Fibroblast of skin of left quadriceps (primary cell): ENCODE results near the gene PARD3.
"Not testable (repeated sequence)": the region's sequence is repeated elsewhere in the genome, so short reads cannot be mapped to it uniquely, and the experiment has no call there.

ENCODE experiments used
- DNase-seq, 2 experiments: peaks; one replicate each; pipeline ENCODE4 v3.0.0-alpha.2; 2013; ENCODE audit warnings: low read depth in 2 of 2

The PARD3 gene

DNA sequence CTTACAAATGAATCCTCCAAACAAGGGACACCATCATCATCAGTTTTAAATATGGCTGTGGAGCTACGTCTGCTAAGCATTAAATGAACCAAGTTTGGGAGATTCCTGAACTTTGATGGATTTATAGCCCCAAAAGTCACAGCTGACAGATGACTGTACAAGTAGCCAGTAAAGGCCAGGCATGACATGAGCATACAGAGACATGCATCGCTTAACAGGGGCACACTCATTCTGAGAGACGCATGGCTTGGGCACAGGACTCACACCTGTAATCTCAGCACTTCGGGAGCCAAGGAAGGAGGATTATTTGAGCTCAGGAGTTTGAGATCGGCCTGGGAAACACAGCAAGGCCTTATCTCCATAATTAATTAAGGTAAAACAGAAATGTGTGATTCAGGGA lies 166.2 kb downstream of the PARD3 start:
- no peak for DNase-seq

DNA sequence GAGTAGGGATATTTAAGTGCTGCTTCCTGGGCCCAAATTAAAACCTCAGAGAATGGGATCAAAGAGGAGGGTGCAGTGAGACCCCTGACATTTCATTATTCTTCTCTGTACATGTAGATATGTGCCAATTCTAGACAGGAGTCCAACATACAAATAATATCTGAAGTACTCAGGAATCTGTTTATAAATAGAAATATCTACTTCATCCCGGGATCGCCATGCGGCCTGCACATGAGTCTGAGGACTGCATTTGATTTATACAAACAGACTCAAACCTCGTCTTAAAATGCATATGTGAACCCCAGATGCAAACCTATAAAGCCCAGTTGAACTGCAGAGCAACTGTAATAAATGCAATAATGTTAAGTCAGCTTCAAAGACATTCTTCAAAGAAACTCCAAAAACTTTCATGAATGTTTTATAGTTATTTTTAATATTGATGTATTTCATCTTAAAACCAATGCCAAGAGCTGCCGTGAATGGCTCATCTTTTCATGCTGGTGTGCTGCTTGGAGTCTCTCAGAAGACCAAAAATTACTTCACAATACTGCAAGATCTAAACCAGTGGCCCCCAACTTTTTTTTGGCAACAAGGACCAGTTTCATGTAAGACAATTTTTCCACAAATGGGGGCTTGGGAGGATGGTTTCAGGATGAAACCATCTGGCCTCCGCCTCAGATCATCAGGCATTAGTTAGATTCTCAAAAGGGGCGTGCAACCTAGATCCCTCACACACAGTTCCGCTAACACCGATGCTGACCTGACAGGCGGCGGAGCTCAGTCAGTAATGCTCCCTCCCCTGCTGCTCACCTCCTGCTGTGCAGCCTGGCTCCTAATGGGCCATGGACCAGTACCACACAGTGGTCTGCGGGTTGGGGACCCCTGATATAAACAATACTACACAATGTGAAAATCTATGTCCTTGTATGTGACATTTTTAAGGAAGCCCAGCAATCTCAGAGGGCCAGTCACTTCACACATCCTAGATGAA lies 166.9 kb downstream of the PARD3 start:
- no peak for DNase-seq

DNA sequence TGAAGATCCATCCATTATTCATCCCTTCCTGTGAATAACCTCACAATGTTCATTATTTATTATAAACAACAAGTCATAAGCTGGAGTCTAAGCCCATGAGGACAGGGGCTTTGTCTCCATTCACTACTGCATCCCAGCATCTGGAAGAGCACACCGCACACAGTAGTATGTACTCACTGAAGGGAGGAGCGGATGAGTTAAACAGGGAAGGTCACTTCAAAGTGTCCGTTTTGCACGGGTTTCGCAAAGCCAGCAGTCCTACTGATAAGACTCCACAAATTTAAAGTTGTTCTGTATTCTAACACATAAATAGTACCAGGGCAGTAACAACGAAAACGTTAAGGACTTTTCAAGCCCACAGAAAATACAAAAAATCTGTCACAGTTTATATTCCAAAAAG lies 167.9 kb downstream of the PARD3 start:
- no peak for DNase-seq

DNA sequence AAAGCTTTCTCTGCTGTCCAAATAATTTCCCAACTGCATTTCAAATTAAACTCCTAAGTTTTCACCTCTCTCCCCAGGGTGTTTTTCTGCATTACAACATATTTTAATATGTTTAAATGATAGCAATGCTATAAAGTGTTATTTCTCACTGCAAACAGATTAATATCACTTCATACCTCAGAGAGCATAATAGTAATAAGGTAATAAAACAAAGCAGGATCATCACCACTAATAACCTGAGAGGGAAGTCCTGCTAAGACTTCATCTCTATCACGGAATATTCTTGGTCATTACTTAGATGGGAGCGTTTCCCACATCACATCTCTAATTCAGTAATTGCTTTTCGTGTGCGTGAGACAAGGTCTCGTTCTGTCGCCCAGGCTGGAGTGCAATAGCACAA lies 168.8 kb downstream of the PARD3 start:
- DNase-seq = no peak

DNA sequence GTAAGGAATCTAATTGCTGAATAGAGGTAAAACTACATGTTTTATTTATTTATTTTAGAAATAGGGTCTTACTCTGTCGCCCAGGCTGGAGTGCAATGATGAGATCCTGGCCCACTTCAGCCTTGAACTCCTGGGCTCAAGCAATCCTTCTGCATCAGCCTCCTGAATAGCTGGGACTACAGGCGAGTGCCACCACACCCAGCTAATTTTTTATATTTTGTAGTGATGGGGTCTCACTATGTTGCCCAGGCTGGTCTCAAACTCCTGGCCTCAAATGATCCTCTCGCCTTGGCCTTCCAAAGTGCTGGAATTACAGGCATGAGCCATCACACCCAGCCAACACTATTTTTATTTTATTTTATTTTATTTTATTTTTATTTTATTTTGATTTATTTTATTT lies 170.3 kb downstream of the PARD3 start:
- not testable (repeated sequence) for DNase-seq

DNA sequence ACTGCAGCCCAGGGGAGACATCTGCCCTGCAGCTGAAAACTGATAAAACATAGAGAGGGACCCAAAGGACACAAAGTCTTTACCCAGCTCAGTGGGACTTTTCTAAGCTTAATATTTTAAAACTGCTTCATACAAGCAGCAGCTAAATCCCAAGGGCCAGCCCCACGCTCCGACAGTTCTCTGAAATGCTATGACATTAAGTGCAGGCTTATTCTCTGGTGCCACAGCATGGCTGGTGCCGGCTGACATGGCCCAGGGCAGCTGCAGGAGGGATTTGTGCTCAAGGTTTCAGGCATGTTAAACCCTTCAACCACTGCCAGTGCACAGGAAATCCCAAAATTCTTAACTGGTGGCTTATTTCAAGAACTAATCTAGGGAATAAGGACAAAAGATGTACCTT lies 170.9 kb downstream of the PARD3 start:
- no peak for DNase-seq

DNA sequence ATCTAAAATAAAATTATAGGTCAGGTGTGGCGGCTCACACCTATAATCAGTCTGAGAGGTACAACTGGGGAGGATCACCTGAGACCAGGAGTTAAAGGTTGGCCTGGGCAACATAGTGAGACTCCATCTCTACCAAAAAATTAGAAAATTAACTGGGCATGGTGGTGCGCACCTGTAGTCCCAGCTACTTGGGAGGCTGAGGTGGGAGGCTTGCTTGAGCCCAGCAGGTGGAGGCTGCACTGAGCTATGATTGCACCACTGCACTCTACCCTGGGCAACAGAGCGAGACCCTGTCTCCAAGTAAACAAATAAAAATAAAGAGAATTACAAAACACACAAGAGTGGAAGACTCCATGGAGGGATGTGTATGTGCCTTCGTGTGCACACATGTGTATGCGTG lies 171.5 kb downstream of the PARD3 start:
- DNase-seq = no peak

DNA sequence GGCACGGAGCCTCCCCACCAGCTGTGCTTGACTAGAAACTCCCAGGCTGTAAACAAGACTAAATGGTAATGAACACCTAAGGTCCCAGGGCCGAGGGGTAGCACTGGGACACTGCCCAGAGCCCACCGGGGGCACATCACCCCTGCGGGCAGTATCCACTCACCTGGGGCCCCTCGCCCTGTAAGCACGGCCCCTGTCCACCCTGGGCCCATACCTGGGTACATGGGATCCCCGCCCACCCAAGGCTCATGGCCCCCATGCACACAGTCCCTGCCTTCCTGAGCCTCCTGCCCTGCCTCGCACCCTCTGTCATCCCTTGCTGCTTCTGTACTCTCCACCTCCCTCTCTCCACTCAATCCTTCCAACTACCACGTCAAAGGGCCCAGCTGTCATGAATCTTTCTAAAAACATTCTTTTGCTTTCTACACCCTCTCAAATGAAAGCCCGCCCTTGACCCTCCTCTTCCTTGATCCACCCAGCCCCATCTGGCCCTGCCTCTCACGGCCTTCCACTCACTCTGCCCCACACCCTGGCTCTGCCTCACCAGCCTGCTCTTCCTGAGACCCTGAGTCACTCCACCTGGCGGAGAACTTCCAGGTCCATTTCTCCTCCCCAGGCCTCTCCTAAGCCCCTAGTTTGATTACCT lies 173.1 kb downstream of the PARD3 start:
- no peak for DNase-seq

DNA sequence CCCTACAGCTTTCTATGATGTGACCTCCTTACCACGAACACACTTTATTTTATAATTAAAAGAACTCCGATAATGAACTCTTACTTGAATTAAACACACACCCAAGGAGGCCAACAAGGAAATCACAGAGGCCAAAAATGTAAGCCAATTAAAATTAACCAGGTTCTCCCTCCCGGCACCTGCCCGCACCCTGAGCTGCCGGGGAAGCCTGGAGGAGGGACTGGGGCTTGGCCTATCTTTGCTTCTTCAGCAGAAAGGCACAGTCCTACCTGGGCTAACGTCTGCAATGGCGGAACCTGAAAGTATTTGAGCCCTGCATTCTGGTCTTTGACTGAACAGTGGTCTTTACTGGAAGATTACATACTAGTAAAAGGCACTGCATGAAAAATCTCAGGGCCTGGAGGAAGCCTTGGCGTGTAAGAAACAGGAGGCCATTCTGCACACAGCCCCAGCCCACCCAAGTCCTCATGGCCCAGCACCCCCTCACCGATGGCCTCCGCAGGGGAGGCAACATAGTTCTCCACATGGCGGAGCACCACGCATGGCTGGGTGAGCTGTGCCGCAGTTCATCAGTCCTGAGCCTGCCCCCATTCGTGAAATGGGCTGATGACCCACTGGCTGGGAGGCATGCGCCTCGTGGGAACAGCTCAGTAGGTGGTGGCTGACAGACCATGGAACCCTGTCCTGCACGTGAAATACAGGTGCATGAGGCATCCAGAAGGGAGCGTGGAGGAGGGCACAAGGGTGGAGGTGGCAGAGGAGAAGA lies 173.8 kb downstream of the PARD3 start:
- DNase-seq = no peak

DNA sequence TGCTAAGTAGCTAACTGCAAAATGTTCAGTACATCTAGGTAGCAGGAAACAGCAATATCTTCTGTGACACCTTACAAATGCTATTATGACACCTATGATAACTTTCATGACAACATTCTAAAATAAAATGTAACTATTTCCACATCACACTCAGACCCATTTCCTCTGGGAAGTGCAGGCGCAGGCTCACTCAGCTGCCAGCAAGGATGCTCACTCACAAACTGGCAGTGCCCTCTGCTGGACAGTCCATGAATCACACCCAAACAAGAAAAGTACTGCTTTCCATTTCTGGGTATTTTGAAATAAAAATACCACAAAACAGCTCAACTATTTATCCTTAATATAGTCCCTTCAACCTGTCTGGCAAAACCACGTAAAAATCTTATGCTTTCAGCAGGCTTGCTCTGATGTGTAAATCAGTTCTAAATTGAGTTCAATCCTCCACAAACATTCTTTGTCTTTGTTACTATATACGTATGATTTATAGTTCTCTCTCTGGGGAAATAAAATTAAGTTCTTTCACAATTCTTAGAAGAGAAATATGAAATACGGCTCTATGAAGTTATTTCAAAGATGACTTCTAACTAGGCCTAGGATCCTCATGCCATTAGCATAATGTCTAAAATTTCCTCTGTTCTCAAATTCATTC lies 176.6 kb downstream of the PARD3 start:
- DNase-seq = peak; percentile 78 to 80

DNA sequence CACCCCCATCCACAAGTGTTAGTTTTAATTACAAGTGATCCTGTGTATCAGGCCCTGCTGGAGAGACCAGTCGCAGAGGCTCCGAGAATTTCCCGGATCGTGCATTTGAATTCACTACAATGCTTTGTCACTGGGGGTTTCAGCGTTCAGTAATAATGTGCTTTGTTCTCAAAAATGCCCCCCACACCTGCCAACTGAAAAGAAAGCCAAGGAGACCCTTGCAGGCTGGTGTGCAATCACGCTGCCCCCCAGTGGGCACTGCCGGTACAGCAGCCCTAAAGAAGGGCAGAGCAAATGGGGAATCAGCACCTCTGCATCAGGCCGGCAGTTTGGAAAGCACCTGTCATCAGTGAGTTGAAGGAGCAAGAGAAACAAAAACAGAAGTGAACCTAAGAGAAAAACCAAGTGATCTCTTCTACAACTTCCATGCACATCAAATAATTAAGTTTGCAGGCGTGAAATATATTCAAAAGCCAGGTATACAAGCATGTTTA lies 177.6 kb downstream of the PARD3 start:
- peak in 1 of 2 experiments; percentile 9 for DNase-seq

DNA sequence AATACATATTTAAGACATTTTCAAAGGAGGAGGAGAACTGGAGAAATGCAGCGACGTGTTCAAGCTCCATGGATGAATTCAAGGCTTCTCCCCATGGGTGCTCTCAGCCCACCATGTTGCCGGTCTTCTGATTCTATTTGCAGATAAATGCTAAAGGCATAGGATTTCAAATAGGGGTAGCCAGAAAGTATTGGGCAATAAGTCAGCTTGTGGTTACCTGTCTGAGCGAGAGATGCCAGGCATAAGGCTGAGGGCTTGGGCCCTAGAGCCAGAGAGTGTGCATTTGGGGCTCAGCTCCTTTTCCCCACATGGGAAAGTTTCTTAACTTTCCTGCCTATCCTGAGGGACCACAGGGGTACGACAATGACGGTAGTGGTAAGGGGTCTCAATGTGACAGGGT lies 180.0 kb downstream of the PARD3 start:
- DNase-seq = no peak

DNA sequence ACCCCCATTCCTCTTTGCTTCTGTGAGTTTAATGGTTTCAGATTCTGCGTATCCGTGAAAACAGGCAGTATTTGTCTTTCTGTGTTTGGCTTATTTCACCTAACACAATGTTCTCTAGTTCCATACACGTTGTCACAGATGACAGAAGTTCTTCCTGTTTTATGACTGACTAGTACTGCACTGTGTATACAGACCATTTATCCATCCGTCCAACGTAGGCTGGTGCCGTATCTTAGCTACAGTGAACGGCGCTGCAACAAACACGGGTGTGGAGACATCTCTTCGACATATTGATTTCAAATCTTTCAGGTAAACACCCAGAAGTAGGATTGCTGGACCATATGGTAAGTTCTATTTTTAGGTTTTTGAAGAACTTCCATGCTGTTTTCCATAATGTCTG lies 181.7 kb downstream of the PARD3 start:
- no peak for DNase-seq

DNA sequence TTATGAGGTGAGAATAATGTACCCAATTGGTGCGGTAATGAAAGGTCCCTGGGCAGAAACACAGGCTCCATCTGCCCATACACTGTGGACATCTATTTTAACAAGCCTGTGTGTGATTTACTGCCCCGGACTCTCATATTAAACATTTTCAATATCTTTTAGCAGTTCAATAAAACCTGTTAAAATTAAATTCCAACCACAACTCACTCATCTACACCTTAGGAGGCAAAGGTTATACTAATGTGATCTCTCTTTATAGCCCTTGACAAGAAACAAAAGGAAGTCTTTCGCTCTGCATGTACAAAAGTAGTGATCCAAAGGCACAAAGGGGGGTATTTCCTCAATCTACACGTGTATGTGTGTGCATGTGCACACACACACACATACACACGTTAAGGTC lies 186.0 kb downstream of the PARD3 start:
- DNase-seq = no peak

DNA sequence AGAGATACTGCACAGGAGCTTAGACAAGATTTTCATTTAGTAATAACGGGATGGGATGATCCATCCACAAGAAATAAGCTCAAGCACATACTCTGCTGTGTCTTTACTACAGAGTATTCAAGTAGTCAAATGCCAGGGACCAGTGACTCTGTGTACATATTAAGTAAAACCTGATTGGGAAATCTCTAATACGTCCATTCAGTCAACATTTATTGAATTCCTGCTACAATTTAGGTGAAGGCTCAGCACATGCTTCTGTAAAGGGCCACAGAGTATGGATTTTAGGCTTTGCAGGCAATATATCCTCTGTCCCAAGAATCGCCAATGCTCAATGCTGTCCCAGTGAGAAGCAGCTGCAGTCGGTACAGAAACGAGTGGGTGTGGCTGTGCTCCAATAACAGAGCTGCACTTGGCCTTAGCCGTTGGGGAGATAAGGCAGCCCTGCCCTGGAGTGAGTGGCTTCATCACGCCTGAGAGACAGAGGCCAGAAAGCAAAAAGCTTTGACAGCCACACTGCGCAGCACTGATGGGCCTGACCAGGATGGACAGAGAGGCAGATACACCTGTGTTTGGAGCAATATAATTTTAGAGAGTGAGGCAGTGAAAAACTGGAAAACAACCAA lies 186.8 kb downstream of the PARD3 start:
- DNase-seq = no peak

DNA sequence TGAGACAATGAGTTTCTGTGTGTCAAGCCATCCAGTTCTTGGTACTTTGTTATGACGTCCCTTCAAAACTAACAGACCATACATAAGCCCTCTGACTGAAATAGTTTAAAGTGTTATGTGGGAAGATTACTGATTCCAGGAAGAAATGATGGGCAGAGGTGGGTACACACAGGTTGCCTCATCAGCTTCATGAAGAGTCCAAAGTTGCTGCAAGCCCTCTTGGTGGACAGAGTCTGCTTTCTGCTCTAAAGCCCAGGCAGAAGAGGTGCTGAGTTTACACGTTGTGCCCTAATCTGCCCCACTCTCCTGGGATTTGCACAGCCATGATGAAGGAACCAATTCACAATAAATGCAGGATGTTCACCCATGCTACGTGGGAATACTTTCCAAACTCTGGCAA lies 187.4 kb downstream of the PARD3 start:
- DNase-seq = no peak

DNA sequence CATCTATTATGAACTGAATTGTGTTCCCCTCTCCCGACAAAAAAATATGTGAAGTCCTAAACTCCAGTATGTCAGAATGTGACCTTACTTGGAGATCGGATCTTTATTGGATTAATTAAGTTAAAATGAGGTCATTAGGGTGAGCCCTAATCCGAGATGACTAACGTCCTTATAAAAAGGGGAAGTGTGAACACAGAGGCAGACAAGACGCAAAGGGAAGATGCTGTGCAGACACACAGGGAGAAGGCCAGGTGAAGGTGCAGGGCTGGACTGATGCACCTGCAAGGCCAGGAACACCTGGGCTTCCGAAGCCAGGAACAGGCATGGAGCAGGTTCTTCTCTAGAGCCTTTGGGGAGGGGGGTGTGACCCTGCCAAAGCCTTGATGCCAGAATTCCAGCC lies 187.8 kb downstream of the PARD3 start:
- no peak for DNase-seq

DNA sequence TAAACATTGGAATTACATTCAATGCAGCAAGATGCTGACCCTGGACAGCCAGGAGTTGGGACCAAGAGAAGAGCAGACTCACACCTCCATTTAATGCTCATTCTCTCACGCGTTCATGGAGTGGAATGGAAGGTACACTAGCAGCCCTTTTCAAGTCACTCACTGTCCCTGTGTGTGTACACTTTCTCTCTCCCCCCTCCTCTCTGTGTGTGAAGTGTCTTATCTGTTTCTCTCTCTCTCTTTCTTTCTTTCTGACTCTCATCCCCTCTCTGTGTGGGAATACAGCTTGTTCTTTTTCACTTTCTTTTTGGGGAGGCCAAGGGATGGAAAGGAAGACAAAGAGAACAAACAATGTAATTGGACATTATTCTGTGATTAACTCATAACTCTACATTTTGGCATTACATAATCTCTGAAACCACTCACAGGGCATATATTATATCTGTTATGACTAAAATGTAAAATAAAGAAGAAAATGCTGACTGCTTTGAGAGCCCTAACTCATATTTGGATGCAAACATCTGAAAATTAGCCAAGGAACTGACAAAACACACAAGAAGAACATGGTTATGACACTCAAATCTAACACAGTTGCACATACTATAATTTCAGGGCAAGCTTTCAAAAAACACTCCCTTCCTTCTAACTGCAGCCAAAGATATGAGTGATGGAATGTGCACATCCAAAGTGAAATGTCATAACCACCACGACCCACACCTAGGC lies 188.8 kb downstream of the PARD3 start:
- no peak for DNase-seq

DNA sequence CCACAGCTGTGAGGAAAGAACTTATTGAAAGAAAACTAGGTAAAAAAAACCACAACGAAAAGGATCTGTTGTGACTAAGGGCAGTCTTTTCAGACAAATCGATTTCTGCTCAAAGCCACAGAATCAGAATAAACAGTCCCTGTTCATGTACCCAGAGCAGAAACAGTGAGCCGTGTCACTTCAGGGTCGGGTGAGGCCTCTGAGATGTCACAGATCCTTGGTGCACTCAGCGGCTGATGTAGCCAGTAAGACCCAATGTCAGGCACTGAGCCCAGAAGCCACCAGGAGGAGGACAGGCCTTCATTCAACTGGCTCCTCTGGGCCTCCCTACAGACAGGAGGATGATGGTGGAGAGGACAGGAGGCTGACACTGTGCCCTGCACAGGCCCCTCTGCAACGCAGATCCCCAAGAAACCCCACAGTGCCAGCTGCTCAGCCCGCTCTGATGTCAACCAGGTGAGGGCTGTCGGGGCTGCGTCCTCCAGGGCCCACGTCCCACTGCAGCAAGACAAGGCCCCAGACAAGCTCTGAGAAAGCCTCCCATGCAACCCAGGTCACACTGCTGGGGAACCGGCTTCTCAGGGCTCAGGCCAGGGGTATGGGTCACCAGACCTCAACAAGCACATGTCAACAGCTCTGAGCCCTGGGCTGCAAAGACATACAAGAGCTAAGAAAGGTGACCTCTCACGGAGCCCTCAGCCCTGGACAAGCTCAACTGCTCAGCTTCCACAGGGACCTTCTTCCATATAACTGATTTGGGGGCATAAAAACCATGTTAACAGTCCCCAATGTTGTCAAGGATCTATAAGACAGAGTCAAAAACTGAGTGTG lies 190.6 kb downstream of the PARD3 start:
- DNase-seq = no peak

DNA sequence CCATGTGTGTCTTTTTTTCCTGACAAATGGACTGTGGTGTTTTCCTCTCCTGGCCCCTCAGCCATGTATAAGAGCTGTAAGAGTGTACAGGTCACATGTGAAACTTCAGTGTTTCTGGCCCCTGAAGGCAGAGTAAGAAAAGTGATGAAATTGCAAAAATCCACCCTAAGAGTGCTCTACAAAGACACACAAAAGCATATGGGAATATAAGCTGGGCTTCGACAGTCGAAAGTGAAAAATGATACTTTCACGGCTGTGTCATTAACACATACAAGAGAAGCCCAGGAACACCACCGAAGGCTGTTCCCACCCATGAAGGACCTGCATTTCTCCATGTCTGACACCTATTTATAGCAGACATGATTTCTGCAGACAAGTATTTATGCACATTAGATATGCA lies 192.2 kb downstream of the PARD3 start:
- DNase-seq = no peak
